Smooth muscle cell of the brain vasculature (primary cell): ENCODE measurements around the gene FAM210B.
A peak's percentile ranks its signal among the peaks of the same experiment; 100 is the strongest.
"Not testable (repeated sequence)": the region's sequence is repeated elsewhere in the genome, so short reads cannot be mapped to it uniquely, and the experiment has no call there.

Source experiments
- DNase-seq: peaks from one replicate; pipeline ENCODE4 v3.0.0-alpha.2; 2012; ENCODE audit warnings: low read depth, low spot score

FAM210B gene

GRCh38 chr20:56392881-56393482 is 34.2 kb downstream of the FAM210B start:
- no peak for DNase-seq

DNA sequence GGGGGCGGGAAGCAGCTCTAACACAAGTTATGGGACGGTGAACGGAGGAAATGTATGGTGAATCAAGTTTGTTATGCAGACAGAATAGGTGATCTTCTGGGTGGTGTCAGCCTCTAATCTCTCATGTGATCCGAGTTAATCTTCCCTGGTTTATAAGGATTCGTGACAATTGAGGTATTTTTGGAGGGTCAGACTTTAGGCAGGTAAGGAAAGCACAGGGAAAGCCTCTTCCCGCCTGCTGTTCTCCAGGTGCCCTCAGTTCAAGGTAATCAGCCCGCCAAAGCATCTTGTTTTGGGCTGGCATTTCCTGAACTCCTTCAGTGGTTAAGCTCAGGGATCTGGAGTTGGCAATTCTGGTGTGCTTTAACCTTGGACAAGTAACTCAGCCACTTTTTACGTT is 34.9 kb downstream of the FAM210B start:
- DNase-seq: no peak

- no peak for DNase-seq
These were observed 36.4 kb downstream of the FAM210B start for GRCh38 chr20:56395166-56395565.

DNA sequence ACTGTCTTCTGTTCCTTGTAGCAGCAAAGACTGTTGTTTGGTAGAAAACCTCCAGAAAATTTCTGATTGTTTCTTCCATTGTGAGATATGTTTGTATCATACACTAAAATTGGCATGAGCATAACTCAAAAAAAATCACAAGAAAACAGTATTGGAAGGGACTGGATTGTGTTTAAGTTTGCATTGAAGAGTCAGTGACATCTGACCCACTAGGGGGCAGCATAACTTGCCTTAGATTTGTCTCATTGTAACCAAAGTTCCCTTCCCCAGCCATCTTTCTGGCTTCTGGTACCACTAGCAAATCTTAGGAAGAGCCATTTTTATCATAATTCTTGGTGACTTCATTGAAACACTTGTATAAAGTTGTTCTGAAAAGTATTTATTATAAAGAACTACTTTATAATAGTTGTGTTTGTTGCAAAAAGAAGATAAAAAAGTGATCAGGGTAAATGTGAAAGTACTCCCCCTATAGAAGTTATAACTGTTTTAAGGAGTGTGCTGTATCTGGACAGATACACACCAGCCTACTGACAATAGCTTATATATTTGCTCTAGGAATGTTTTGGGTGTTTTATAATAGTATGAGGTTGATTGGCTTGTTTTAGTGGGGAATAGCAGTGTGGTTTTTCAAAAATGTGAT is 41.3 kb downstream of the FAM210B start:
- peak; percentile 66 for DNase-seq

- no peak for DNase-seq
These were observed 44.7 kb downstream of the FAM210B start for GRCh38 chr20:56403465-56403864.

DNA sequence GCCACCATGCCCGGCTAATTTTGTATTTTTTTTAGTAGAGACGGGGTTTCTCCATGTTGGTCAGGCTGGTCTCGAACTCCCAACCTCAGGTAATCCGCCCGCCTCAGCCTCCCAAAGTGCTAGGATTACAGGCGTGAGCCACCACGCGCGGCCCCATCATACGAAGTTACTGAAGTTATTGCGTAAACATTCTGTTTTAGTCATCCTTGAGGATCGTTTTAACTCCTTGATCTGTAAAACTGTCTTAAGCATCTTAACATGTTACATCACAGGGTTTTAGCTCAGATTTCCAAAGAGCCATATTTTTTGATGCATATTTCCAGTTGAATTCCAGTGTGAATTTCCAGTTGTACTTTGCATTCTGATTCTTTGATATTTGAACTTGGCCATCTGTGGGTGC is 46.6 kb downstream of the FAM210B start:
- not testable (repeated sequence) for DNase-seq

- DNase-seq: no peak
These were observed 48.1 kb downstream of the FAM210B start for GRCh38 chr20:56406910-56407309.

DNA sequence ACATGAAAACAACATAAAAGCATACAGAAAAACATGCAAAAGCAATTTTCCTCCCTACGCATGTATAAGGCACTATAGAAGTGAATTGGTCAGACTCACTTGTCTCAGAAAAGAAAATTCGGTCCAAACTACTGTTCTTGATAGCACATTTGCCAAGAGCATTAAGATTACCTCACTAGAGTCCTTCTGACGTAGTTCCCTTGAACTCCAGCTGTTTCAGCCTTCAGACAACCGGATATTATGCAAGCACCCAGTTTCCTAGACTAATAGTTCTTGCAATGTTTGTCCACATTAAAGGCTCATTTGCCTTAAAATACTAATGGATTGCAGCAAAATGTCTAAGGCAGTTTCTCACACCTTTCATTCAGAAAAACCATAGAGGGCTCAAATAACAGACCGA is 50.7 kb downstream of the FAM210B start:
- DNase-seq: no peak

DNA sequence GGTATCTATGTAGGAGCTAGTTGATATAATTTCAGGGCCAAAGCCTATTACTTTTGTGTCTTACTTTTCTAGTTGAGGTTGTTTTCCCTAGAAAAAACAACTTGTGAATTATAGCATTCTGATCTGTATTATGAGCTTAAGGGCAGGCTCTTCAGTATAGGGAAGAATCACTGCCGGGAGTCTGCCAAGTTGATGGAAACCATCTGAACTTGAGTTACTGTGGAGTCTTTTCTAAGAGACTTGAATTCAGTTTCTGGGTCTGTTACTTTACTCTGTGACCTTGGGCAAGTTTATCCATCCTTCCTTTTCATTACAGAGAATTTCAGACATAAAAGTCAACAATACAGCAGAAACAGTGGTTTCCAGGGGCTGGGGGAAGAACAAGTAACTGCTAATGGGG is 51.2 kb downstream of the FAM210B start:
- no peak for DNase-seq

DNA sequence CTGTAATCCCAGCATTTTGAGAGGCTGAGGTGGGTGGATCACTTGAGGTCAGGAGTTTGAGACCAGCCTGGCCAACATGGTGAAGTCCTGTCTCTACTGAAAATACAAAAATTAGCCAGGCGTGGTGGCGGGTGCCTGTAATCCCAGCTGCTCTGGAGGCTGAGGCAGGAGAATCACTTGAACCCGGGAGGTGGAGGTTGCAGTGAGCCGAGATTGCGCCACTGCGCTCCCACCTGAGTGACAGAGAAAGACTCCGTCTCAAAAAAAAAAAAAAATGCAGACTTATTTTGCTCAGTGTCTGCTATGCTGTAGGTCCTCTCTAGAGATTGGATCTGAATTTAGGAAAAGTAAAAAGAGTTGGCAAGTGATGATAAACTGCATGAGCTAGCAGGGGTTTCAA is 52.5 kb downstream of the FAM210B start:
- not testable (repeated sequence) for DNase-seq

- peak; percentile 43 for DNase-seq
These were observed 53.1 kb downstream of the FAM210B start, which contains the start of gene CASS4 for GRCh38 chr20:56411759-56412472. TSS of gene CASS4 (plus strand) at chr20:56412260. CDS start at chr20:56412459, 199 bp downstream.

GRCh38 chr20:56412473-56412790 is 53.7 kb downstream of the FAM210B start:
- no peak for DNase-seq

DNA sequence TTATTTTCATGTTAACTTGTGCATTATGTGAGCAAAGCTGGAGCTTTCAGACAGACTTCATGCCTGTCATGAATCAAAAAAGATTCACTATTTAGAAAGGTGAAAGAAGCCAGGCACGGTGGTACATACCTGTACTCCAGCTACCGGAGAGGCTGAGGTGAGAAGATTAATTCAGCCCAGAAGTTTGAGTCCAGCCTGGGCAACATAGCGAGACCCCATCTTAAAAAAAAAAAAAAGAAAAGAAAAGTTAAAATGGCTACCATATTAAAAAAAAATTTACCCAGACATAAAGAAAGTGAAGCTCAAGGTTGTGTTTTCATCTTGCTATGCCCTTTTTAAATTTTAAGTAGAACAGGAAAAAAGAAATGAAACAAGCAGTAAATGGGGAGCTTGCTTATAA is 54.2 kb downstream of the FAM210B start:
- DNase-seq: no peak

- DNase-seq: no peak
These were observed 56.3 kb downstream of the FAM210B start for GRCh38 chr20:56414842-56415765.

DNA sequence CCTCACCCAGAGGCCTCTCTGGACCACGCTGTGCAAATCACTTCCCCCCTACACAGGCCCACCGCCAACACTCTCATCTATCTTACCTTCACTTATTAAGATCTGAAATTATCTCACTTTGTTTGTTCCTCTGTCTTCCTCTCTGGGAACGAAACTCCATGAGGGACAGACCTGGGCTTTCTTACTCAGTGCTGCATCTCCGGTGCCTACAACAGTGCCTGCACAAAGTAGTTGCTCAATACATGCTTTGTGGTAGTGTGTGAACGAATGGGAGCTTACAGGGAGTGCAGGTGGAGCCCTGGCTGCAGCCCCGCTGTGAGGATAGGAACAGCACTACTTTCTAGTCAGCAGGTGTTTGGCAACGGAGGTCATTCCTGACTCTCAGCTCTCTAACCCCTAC is 58.6 kb downstream of the FAM210B start:
- no peak for DNase-seq

DNA sequence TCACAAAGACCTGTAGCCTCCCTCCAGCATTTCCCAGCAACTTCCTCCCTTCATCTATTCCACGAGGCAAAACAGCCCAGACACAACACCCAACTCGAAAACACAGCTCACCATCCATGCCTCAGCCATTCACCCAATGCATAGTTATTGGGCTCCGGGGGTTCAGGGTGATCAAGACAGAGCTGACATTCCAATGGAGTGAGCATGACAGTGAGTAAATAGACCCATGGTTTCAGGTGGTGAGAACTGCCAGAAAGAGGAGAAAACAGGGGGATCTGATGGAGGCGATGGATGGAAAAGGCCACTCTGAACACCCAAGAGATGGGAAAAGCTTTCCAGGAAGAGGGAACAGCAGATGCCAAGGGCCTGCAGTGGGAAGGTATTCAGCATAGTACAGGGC is 59.1 kb downstream of the FAM210B start:
- no peak for DNase-seq
